A673 (cell line): ENCODE measurements around the gene ABCC5. TPM values are rescaled to one million over a fixed set of nuclear protein-coding genes. Genes with fewer than 3 reads are reported as not detected.

Source experiments
- BruUV-seq: library from RNA; stranded (reverse); fragments of 400-500 nt; replicated peaks from 2 replicates; lab custom pipeline; 2021; lab: Mats Ljungman, UMichigan
- CTCF ChIA-PET: fragments of 300-600 bp; sonication (Branson Sonifier 250); formaldehyde crosslinking; loops from one replicate; lab custom pipeline; 2022; ENCODE audit warnings: antibody characterized with exemption; lab: Charles Lee
- POLR2A ChIA-PET: fragments of 300-600 bp; sonication (Branson Sonifier 250); formaldehyde crosslinking; loops from one replicate; lab custom pipeline; 2022; ENCODE audit warnings: antibody characterized with exemption; ENCODE audit not compliant: low non-redundant PET; lab: Charles Lee
- DNase-seq: peaks from one replicate; pipeline ENCODE4 v3.0.0-alpha.2; 2015; ENCODE audit warnings: low spot score
- H3K27ac ChIP-seq: fragments of 200-600 bp; sonication (generic); 2 replicates; pipeline ENCODE4 v1.5.1; 2016; ENCODE audit warnings: mixed run types, low read depth, mild to moderate bottlenecking, mixed read lengths, antibody characterized with exemption, low read length; ENCODE audit not compliant: poor library complexity, severe bottlenecking
- H3K27me3 ChIP-seq: fragments of 200-600 bp; sonication (generic); replicated peaks from 2 replicates; pipeline ENCODE4 v1.6.1; 2017; ENCODE audit warnings: mixed run types, low read depth, mild to moderate bottlenecking, mixed read lengths, antibody characterized with exemption, low read length; ENCODE audit not compliant: insufficient read depth, poor library complexity
- H3K36me3 ChIP-seq: fragments of 200-600 bp; sonication (generic); 2 replicates; pipeline ENCODE4 v1.6.1; 2016; ENCODE audit warnings: mixed run types, mild to moderate bottlenecking, mixed read lengths, antibody characterized with exemption, low read length; ENCODE audit not compliant: insufficient read depth, poor library complexity, severe bottlenecking
- H3K4me1 ChIP-seq: fragments of 200-600 bp; sonication (generic); 2 replicates; pipeline ENCODE4 v1.6.1; 2017; ENCODE audit warnings: mixed run types, mild to moderate bottlenecking, mixed read lengths, antibody characterized with exemption, low read length; ENCODE audit not compliant: insufficient read depth, poor library complexity, severe bottlenecking
- H3K4me3 ChIP-seq: fragments of 200-600 bp; sonication (generic); 2 replicates; pipeline ENCODE4 v1.5.1; 2016; ENCODE audit warnings: low read depth, mixed run types, mild to moderate bottlenecking, mixed read lengths, low read length; ENCODE audit not compliant: poor library complexity, severe bottlenecking
- H3K9me3 ChIP-seq: fragments of 200-600 bp; sonication (generic); 2 replicates; pipeline ENCODE4 v1.6.1; 2016; ENCODE audit warnings: mixed run types, low read depth, mild to moderate bottlenecking, mixed read lengths, antibody characterized with exemption, low read length; ENCODE audit not compliant: poor library complexity, severe bottlenecking
- CTCF ChIP-seq: fragments of 300-800, 200-600 bp; sonication (generic); conservative IDR thresholded peaks from 2 replicates; pipeline ENCODE4 v1.5.1; 2017; ENCODE audit warnings: low read depth, mild to moderate bottlenecking, antibody characterized with exemption, low read length, moderate library complexity, mixed read lengths
- EZH2 ChIP-seq: fragments of 200-600 bp; sonication (generic); IDR thresholded peaks from 2 replicates; pipeline ENCODE4 v1.6.1; 2017; ENCODE audit warnings: borderline replicate concordance, low read depth, mild to moderate bottlenecking, mixed read lengths, antibody characterized with exemption, low read length; ENCODE audit not compliant: poor library complexity, severe bottlenecking
- intact Hi-C: fragments of 100-400 bp; cut with micrococcal nuclease; formaldehyde crosslinking; loops from one replicate; pipeline ENCODE4 v1.10.0; 2022; ENCODE audit not compliant: unreplicated experiment
- total RNA-seq: library from RNA; stranded (reverse); gene quantifications from 2 replicates; pipeline ENCODE4 v1.2.3, GENCODE V29; 2021

ABCC5 gene
- total RNA-seq, 1 experiment from 2014 or later: 32.0 TPM

GRCh38 chr3:183946037-183946436, 71.6 kb downstream of the ABCC5 start:
- H3K4me3 ChIP-seq: no peak overlapping the region
- CTCF ChIA-PET: no interaction called here
- intact Hi-C loops: no loop called here
- DNase-seq: no peak
- no peak overlapping the region for H3K27ac ChIP-seq
- H3K4me1 ChIP-seq: no peaks in the 10 kb centered on the region
- POLR2A ChIA-PET: no interaction called here
- BruUV-seq: no TSS peak
- H3K9me3 ChIP-seq: no peaks in the 10 kb centered on the region
- peaks cover 9% of the 10 kb centered on the region for H3K36me3 ChIP-seq
- TF ChIP-seq EZH2: no peak
- no peak for TF ChIP-seq CTCF
- H3K27me3 ChIP-seq: no peaks in the 10 kb centered on the region

GRCh38 chr3:183944775-183945174, 72.9 kb downstream of the ABCC5 start:
- peaks cover 6% of the 10 kb centered on the region for H3K36me3 ChIP-seq
- BruUV-seq: no TSS peak
- H3K27ac ChIP-seq: no peak overlapping the region
- no peak for DNase-seq
- CTCF ChIA-PET: no interaction called here
- H3K4me1 ChIP-seq: no peaks in the 10 kb centered on the region
- no peaks in the 10 kb centered on the region for H3K9me3 ChIP-seq
- no peaks in the 10 kb centered on the region for H3K27me3 ChIP-seq
- TF ChIP-seq EZH2 (no peak), CTCF (no peak)
- H3K4me3 ChIP-seq: no peak overlapping the region
- POLR2A ChIA-PET: no interaction called here
- intact Hi-C loops: no loop called here

- no peak for TF ChIP-seq EZH2
- TF ChIP-seq CTCF: no peak
- no TSS peak for BruUV-seq
- ChIA-PET POLR2A (no interaction called here), CTCF (no interaction called here)
- Histone ChIP-seq H3K27ac (no peak overlapping the region), H3K27me3 (no peaks in the 10 kb centered on the region), H3K9me3 (no peaks in the 10 kb centered on the region), H3K4me1 (no peaks in the 10 kb centered on the region), H3K36me3 (no peaks in the 10 kb centered on the region), H3K4me3 (no peak overlapping the region)
- DNase-seq: no peak
- intact Hi-C loops: no loop called here
Observed at GRCh38 chr3:183943739-183944138, 73.9 kb downstream of the ABCC5 start.
